GM13976 (cell line): Measurements from ENCODE around the gene ADGRF4.

Experiments
- DNase-seq: peaks from one replicate; pipeline ENCODE4 v3.0.0; 2012; ENCODE audit warnings: low spot score
- in situ Hi-C: fragments of 300-500 bp; cut with MboI; formaldehyde crosslinking; loops from one replicate; pipeline ENCODE4 v1.12.0; 2022; ENCODE audit warnings: low sequenced_read_pairs, mixed read lengths, inconsistent platforms; ENCODE audit not compliant: unreplicated experiment
- TF ChIP-seq, protein P1 (sequence below): IDR thresholded peaks from 2 replicates; pipeline ENCODE4 v1.5.1; 2012; ENCODE audit warnings: borderline replicate concordance, mild to moderate bottlenecking; ENCODE audit not compliant: insufficient read depth; ENCODE audit errors: extremely low read depth, missing control alignments, control extremely low read depth

The ADGRF4 gene

GRCh38 chr6:47655719-47656595 is 42.4 kb upstream of the ADGRF4 start:
- TF ChIP-seq, protein P1, sequence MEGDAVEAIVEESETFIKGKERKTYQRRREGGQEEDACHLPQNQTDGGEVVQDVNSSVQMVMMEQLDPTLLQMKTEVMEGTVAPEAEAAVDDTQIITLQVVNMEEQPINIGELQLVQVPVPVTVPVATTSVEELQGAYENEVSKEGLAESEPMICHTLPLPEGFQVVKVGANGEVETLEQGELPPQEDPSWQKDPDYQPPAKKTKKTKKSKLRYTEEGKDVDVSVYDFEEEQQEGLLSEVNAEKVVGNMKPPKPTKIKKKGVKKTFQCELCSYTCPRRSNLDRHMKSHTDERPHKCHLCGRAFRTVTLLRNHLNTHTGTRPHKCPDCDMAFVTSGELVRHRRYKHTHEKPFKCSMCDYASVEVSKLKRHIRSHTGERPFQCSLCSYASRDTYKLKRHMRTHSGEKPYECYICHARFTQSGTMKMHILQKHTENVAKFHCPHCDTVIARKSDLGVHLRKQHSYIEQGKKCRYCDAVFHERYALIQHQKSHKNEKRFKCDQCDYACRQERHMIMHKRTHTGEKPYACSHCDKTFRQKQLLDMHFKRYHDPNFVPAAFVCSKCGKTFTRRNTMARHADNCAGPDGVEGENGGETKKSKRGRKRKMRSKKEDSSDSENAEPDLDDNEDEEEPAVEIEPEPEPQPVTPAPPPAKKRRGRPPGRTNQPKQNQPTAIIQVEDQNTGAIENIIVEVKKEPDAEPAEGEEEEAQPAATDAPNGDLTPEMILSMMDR, result no peak
- DNase-seq, result no peak
- in situ Hi-C loops, result no loop called here

DNA sequence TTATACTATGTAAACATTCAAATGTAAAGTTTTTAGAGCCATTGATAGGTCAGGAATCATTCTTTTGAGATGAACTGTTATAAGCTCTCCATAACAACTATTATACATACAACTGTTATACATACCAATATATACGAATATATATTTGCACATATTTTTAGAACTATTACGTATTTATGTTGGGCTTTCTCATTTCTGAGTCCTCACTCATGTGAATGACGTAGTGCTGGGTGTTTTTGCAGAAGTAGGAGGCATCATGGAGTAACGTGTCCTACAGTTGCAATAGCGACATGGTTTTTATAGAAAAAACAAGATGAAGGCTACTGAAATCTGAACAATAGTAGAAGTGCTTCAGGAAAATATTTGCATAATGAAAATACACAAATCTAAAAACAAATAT is 36.4 kb upstream of the ADGRF4 start:
- TF ChIP-seq, protein P1, result no peak
- DNase-seq, result no peak
- in situ Hi-C loops, result no loop called here

- TF ChIP-seq, protein P1, result no peak
- in situ Hi-C loops, result no loop called here
- DNase-seq, result no peak
These were observed 34.7 kb upstream of the ADGRF4 start for GRCh38 chr6:47663462-47664216.

- no peak for DNase-seq
- TF ChIP-seq, protein P1, result no peak
- in situ Hi-C loops, result no loop called here
These were observed 33.3 kb upstream of the ADGRF4 start for GRCh38 chr6:47665112-47665511.

- DNase-seq, result no peak
- TF ChIP-seq, protein P1, result no peak
- in situ Hi-C loops, result no loop called here
These were observed 28.5 kb upstream of the ADGRF4 start for GRCh38 chr6:47669684-47670513.

- in situ Hi-C loops, result no loop called here
These were observed 27.5 kb upstream of the ADGRF4 start for GRCh38 chr6:47670851-47671250.

More at GRCh38 chr6:47670851-47671250, 27.5 kb upstream of the ADGRF4 start:
- TF ChIP-seq, protein P1, result no peak
- DNase-seq, result no peak
